Medulla oblongata (tissue), 1 donor: ENCODE measurements around the gene CHCHD10.

Experiments
- DNase-seq: peaks from one replicate; pipeline ENCODE4 v3.0.0-alpha.2; 2015; ENCODE audit errors: extremely low spot score

The CHCHD10 gene

DNA sequence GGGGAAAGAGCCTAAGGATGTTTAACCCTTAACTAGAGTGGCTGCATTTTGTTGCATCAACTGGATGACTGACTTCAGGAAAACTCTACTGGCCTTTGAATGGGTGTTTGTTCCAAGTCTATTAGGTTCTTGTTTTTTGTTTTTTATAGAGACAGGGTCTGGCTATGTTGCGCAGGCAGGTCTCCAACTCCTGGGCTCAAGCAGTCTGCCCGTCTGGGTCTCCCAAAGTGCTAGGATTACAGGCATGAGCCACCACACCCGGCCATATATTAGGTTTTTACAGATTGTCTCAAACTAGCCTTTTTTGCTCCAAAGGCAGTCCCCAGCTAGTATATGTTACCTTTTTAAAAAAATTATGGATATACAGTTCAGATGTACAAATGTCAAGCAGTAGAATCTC lies 20.1 kb upstream of the CHCHD10 start:
- DNase-seq, result no peak

DNA sequence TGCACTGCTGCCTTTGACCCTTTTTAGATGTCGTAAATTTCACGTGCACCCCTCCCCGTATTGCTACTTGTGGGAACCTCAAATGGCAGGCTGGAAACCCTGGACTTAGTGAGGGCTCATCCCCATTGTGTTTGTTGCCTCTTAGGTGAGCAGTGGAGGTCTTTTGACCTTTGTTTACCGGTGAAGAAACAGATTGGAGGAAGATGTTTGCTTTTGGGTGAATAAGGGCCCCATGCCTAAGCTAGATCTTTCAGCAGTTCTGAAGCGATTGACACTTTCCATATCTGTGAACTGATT lies 19.8 kb upstream of the CHCHD10 start:
- no peak for DNase-seq

DNA sequence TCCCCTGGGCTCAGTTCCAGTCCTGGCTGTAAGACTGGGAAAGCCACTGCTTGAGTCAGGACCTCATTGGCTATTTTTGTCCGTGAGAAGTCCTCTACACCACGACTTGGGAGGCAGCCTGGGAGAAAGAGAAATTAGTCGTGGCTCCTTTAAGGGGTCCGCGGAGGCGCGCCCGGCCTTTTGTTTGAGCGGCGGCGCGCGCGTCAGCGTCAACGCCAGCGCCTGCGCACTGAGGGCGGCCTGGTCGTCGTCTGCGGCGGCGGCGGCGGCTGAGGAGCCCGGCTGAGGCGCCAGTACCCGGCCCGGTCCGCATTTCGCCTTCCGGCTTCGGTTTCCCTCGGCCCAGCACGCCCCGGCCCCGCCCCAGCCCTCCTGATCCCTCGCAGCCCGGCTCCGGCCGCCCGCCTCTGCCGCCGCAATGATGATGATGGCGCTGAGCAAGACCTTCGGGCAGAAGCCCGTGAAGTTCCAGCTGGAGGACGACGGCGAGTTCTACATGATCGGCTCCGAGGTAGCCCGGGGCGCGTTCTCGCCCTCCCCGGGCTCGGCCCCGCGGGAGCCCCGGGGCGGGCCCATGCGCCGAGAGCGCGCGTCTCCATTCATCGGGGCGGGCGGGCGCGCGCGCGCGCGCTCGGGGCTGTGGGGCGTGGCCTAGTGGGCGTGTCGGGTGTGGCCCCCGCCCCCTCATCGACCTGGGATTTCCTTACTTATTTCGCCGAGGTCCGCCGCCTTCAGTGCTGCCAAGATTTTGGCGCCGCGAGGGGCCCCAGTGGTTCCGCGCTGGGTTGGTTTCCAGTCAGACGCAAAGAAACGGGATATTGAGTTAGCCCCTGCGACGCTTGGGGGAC lies 19.2 kb upstream of the CHCHD10 start, which contains the start of gene SMARCB1:
Gene SMARCB1 (plus strand): TSS at position 215 of the 848 bp plus-strand sequence. CDS start 204 bp downstream, at position 419.
- peak; percentile 91 for DNase-seq

DNA sequence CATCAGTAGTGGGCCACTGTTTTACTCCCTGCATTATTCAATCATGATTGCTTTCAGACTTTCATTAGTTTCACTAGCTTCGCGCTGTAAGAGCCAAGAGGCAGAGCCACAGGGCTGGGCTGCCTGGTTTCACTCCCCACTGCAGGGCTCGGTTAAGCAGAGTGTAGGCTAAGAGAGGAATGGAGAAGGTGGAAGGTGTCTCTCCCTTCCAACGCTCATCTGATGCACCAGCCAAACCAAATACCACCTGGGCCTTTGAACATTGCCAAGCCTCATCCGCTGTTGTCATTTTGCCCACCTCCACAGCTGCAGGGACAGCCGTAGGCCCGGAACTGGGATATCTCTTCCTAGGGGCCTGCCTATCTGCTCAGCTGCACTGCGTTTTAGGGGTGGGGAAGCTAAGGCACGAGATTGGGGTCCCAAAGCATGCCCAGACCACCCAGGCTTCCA lies 18.5 kb upstream of the CHCHD10 start:
- DNase-seq, result no peak

DNA sequence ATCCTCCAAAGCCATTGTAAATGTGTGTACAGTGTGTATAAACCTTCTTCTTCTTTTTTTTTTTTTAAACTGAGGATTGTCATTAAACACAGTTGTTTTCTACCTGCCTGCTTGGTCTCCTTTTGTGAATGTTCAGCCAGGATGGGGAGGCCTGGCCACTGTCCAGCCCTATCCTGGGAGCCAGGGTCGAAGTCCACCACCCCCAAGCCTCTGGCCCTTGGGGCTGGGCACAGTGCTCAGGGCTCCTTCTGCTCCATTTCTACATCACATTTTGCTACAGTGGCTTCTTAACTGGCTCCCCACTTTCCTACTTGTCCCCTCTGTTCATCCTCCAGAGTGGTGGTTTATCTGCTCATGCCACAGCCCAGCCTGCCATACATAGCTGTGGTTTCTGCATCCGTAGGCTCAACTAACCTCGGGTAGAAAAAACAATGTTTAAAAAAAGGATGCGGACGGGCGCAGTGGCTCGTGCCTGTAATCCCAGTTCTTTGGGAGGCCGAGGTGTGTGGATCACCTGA lies 16.5 kb upstream of the CHCHD10 start:
- DNase-seq, result no peak

DNA sequence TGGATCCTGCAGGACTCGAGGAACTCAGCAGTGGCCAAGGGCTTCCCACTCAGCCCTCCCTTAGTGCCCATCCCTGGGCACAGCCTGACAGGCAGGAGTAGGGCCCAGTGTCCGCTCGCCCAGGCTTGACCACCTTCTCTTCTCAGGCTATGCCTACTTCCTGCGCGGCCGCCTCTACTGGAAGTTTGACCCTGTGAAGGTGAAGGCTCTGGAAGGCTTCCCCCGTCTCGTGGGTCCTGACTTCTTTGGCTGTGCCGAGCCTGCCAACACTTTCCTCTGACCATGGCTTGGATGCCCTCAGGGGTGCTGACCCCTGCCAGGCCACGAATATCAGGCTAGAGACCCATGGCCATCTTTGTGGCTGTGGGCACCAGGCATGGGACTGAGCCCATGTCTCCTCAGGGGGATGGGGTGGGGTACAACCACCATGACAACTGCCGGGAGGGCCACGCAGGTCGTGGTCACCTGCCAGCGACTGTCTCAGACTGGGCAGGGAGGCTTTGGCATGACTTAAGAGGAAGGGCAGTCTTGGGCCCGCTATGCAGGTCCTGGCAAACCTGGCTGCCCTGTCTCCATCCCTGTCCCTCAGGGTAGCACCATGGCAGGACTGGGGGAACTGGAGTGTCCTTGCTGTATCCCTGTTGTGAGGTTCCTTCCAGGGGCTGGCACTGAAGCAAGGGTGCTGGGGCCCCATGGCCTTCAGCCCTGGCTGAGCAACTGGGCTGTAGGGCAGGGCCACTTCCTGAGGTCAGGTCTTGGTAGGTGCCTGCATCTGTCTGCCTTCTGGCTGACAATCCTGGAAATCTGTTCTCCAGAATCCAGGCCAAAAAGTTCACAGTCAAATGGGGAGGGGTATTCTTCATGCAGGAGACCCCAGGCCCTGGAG lies 15.7 kb upstream of the CHCHD10 start:
- DNase-seq, result no peak

DNA sequence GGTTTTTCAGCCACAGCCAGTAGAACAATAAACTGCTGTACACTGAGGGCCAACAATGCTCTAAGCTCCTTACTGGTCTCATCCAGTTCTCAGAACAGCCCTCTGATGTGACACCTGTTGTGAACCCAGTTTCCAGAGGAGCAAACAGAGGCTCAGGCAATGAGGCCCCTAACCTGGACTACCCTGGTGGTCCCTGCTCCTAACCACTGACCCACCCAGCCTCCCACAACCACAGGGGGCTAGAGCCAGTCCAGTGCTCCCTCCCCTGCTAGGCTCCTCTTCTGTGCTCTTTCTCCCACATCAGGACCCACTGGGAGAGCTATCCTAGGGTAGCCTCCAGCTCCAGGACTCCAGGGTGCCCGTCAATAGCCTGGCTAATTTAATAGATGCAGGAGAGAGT lies 14.9 kb upstream of the CHCHD10 start:
- DNase-seq, result no peak

DNA sequence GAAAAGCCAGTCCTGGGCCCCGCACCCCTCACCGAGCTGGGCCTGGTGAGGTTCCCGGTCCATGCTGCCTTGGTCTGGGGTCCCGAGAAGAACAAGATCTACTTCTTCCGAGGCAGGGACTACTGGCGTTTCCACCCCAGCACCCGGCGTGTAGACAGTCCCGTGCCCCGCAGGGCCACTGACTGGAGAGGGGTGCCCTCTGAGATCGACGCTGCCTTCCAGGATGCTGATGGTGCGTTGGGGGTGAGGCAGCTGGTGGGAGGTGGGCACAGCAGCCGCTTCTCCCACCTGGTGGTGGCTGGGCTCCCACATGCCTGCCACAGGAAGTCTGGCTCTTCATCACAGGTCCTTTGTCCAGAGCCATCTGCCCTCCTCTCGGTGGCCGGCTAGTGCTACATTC lies 14.5 kb upstream of the CHCHD10 start:
- DNase-seq, result no peak

DNA sequence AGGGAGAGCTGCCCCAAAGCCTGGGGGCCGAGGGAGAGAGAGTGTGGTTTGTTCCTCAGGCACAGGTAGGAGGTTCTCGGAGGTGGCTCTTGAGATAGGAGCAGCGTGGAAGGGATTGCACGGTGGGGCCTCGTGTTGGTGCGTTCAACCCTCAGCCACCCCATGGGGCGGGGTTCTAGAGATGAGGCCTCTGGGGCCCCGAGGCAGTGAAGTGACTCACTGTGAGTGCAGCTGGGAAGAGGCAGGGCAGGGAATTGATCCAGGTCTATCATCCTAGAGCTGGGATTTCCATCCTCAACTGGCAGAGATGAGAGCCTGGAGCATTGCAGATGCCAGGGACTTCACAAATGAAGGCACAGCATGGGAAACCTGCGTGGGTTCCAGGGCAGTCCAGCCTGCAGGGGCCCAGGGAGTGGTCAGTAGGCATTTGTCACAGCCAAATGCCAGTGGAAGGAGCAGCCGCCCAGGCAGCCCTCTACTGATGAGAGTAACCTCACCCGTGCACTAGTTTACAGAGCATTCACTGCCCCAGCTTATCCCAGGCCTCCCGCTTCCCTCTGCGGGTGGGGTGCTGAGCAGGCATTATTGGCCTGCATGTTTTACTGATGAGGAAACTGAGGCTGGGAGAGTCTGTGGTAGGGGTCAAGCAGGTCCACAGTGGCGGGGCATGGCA lies 13.9 kb upstream of the CHCHD10 start:
- DNase-seq, result no peak

DNA sequence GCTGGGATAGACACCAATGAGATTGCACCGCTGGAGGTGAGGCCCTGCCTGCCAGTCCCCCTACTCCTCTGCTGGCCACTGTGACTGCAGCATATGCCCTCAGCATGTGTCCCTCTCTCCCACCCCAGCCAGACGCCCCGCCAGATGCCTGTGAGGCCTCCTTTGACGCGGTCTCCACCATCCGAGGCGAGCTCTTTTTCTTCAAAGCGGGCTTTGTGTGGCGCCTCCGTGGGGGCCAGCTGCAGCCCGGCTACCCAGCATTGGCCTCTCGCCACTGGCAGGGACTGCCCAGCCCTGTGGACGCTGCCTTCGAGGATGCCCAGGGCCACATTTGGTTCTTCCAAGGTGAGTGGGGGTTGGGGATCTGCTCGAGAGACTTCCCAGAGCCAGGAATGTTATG lies 13.3 kb upstream of the CHCHD10 start:
- DNase-seq, result peak; percentile 94

DNA sequence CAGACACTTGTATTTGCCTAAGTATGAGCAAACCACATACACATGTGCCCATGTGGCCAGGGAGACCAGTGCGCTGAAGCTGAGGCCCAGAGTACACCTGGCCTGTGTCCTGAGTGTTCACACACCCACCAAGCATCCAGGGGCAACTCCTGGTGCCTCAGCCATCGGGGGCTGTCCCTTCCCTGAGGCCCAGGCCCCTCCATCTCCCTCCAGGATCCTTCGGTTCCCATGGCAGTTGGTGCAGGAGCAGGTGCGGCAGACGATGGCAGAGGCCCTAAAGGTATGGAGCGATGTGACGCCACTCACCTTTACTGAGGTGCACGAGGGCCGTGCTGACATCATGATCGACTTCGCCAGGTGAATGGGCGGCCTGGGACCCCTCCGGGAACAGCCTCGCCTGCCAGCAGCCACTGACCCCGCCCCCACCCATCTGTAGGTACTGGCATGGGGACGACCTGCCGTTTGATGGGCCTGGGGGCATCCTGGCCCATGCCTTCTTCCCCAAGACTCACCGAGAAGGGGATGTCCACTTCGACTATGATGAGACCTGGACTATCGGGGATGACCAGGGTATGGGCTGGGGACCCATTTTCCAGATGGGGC lies 12.5 kb upstream of the CHCHD10 start:
- DNase-seq, result no peak

DNA sequence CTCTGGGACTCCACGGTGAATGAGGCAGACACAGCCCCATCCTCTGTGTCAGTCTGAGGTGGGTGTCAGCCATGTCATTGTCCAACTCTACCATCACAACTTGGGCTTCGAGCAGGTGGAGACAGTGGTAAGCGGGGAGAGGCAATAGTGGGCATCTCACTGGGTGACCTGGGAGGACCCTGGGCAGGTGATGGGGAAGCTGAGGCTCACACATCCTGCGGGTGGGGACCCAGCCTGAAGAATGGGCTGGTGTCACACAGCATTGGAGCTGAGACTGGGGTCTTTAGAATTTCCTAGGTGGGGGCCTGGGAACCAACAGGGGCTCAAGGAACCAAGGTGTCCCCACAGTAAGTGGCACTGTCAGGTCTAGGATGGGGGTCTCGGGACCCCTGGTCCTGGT lies 12.0 kb upstream of the CHCHD10 start:
- no peak for DNase-seq

DNA sequence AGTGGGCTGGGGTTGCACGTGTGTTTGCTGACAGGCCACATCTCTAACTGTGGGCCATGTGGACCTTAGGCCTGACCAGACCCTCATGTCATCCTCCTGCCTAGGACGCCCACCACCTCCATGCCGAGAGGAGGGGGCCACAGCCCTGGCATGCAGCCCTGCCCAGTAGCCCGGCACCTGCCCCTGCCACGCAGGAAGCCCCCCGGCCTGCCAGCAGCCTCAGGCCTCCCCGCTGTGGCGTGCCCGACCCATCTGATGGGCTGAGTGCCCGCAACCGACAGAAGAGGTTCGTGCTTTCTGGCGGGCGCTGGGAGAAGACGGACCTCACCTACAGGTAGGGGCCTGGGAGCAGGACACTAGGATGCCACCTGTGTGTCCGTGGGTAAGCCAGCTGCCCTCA lies 11.3 kb upstream of the CHCHD10 start:
- no peak for DNase-seq

DNA sequence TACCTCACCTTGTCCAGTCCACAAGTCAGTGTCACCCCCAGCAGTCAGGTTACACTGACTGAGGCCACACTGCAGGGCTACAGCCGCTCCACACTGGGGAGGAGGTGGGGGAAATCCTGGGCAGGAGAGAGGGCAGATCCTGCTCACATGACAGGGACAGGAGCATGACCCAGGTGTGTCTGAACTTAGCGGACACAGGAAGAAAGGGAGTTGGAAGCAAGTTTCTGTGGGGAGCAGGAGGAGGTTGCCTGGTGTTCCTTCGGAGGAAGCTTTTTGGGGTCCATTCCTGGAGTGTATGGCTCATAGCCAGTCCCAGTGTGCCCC lies 10.8 kb upstream of the CHCHD10 start:
- no peak for DNase-seq

DNA sequence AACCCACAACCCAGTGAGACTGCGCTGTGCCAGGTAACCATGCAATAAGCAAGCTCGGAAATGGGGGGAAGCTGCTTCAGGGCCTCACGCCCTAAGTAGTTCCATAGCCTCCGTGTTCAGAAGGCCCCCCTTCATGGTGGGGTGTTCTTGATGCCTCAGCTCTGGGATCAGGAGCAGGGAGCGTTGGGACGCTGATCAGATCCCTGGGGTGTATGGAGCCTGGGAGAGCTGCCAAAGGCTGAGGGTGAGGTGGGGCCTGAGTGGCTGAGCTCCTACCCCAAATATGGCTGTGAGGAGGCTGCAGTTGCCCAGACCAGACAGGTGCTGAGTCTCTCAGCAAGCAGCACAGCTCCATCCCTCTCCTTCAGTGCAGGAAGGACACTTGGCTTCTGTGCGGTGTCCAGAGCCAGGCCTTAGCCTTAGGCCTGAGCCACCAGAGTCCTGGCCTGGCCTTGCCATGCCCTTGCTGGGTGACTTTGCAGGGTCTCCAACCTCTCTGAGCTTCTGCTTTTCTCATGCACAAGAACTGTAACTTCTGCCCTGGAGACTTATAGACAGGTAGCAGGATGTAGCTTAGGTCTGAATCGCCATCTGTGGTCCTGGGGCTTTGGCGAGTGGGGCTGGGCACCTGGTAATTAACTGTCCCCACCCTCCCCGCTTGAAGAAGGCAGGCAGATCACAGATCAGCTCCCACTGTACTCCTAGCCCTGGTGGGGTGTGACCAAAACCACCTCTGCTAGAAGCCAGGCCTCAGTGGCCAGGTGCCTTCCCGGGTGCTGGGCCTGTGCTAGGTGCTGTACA lies 10.2 kb upstream of the CHCHD10 start:
- DNase-seq, result no peak

DNA sequence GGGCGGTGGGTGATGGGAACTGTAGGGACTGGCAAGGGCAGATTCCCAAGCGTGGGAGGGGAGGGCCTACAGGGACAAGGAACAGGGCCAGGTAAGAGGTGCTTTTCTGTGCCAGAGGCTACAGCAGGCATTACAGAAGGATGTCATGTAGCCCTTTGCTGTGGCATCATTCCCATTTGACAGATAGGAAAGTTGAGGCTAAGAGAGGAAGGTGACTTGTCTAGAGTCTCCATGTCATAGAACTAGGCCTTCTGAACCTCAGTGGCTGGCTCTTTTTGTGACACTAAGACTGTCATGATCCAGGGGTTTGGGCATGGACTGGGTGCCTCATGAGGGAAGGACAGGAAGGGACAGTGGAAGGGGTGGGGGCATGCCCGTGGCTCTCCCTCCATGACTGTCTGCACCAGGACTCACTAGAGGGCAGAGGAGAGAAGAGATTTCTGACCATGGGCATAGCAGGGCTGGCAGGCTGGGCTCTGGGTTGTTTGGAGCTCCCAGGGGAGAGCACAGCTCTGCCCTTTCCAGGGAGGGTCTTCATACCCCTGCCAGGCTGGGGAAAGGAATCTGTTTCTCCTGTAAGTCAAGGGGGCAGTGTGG lies 8.1 kb upstream of the CHCHD10 start:
- no peak for DNase-seq

DNA sequence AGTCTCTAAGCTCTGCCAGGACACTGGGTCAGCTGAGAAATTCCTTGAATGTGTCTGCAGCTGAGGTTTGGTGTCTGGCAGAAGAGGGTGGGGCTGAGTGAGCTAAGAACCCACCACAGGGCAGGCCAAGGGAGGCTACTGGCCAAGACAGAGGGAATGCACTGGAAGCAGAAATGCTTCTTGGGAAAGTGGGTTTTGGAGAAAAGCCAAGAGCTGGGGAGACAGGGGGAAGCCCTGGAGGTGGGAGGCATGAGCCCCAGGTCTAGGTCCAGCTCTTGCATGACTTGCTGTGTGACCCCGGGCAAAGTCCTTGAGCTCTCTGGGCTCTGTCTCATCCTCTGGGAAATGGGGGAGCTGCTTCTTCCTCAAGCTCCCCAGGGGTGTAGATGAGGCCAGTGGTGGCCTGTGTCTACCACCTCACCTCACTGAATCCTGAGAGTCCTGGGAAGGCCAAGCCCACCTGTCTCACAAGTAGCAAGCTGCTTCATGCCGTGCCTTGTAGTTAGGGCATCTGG lies 7.2 kb upstream of the CHCHD10 start:
- no peak for DNase-seq

DNA sequence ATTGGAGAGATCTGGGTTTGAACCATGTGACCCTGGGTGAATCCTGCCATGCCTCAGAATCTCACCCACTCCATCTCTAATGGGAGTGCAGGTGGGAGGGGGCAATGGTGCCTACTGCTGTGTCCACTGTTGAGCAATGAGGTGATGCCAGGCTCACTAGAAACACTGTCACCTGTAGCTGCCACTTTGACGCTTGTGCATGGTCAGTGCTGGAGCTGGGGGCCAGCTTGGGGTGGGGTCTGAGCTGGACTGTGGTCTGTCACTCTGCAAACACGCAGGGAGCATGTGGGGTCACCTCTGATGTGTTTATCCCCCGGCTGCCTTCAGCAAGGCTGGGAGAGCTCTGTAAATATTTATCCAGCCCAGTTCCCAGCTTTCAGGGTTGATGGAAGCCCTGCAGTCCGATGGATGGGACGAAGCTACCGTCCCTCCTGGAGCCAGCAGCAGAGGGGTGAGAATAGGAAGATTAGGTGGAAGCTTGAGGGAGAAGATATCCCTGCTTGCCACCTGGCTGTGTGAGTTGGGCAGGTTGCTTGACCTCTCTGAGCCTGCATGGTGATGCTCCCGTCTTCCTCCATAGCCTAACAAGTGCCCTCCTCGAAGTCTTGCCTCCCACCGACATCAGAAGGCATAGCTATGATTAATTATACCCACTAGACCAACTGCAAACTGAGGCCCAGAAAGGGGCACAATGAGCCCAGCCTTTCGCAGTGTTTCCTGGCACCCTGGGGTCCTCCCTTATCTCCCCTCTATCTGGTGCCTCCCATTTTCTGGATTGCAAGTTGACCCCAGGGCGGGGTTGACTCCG lies 6.5 kb upstream of the CHCHD10 start:
- DNase-seq, result no peak

DNA sequence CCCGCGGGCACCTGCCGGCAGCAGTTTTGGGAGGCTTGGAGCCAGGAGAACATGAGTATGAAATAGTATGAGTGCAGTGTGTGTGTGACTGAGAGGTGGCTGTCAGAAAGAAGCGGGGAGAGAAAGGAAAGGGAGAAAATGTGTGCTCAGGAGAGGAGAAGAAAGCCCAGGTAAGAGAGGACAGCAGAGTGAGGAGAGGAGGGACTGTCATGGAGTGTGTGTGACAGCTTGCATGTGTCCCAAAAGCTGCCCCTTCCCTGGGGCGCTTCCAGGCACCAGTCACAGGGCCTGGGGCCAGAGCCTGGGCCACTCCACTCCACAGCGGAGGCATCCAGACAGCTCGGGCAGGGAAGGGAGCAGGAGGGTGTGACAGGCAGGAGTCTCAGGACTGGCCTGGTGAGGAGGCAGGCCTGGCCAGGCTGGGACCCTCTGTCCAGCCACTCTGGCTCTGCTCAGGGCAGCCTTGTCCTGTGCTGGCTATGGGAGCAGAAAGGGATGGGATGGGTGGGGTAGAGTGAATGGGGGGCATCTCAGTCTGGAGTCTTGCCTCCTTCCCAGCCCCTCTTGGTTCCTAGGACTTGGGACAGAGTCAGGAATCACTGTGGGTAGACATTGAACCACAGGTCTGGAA lies 5.8 kb upstream of the CHCHD10 start:
- DNase-seq, result no peak
